Natural killer cell (primary cell): ENCODE results near the gene MAP1A. TPM values are rescaled to one million over a fixed set of nuclear protein-coding genes. Genes with fewer than 3 reads are reported as not detected.
A peak's percentile ranks its signal among the peaks of the same experiment; 100 is the strongest.

Experiments used
- ATAC-seq, 3 donors: fragments of 150-1000 bp in 2 of 3; fragments of 200-7000 bp in 1 of 3; cut with Tn5 transposase; 1 replicate in 1 of 3; 2 replicates in 2 of 3; pipeline ENCODE4 v1.10.0; 2021; ENCODE audit warnings: mild to moderate bottlenecking in 2 of 3, moderate library complexity in 2 of 3
- DNase-seq, 2 donors: peaks; one replicate each; pipeline versions ENCODE4 v3.0.0 to v3.0.0-alpha.2; 2013 to 2021; ENCODE audit warnings: mixed read lengths in 1 of 2
- H3K27ac ChIP-seq: one replicate; pipeline ENCODE4 v1.5.1; 2013; ENCODE audit warnings: mild to moderate bottlenecking, low read length
- H3K27me3 ChIP-seq: one replicate; pipeline ENCODE4 v1.6.1; 2013; ENCODE audit warnings: low read length; ENCODE audit not compliant: control insufficient read depth, insufficient read depth
- H3K36me3 ChIP-seq: one replicate; pipeline ENCODE4 v1.6.1; 2013; ENCODE audit warnings: low read length; ENCODE audit not compliant: control insufficient read depth, insufficient read depth
- H3K4me1 ChIP-seq: one replicate; pipeline ENCODE4 v1.6.1; 2013; ENCODE audit warnings: low read length; ENCODE audit not compliant: control insufficient read depth, insufficient read depth
- H3K4me3 ChIP-seq: one replicate; pipeline ENCODE4 v1.5.1; 2013; ENCODE audit warnings: low read length
- H3K9me3 ChIP-seq: one replicate; pipeline ENCODE4 v1.6.1; 2013; ENCODE audit warnings: low read length; ENCODE audit not compliant: control insufficient read depth, insufficient read depth
- H3K27ac Mint-ChIP-seq, 2 donors: one replicate each; pipeline ENCODE4 v1.8.0; 2022; ENCODE audit warnings: mild to moderate bottlenecking in 2 of 2, mixed read lengths in 2 of 2, moderate library complexity in 1 of 2
- H3K27me3 Mint-ChIP-seq, 2 donors: one replicate each; pipeline ENCODE4 v1.8.0; 2022; ENCODE audit warnings: low read depth in 2 of 2, mixed read lengths in 2 of 2
- H3K36me3 Mint-ChIP-seq: one replicate; pipeline ENCODE4 v1.8.0; 2022; ENCODE audit warnings: mixed read lengths
- H3K4me1 Mint-ChIP-seq, 2 donors: one replicate each; pipeline ENCODE4 v1.8.0; 2022; ENCODE audit warnings: mixed read lengths in 2 of 2
- H3K4me3 Mint-ChIP-seq: one replicate; pipeline ENCODE4 v1.8.0; 2022; ENCODE audit warnings: mild to moderate bottlenecking, moderate library complexity, mixed read lengths
- H3K9me3 Mint-ChIP-seq, 2 donors: one replicate each; pipeline ENCODE4 v1.8.0; 2022; ENCODE audit warnings: mixed read lengths in 2 of 2
- CTCF ChIP-seq: fragments of 200-600 bp; IDR thresholded peaks from one replicate; pipeline ENCODE4 v1.8.0; 2022; ENCODE audit warnings: antibody characterized with exemption
- WGBS: methylation state at CpG from one replicate; pipeline ENCODE4 v1.1.7; 2013; ENCODE audit warnings: missing lambda C conversion rate; ENCODE audit not compliant: insufficient coverage; 5-methylcytosine and 5-hydroxymethylcytosine counted together
- intact Hi-C: fragments of 100-400 bp; cut with micrococcal nuclease; formaldehyde crosslinking; loops from one replicate; pipeline ENCODE4 v1.14.2; 2022
- total RNA-seq, 4 donors: library from RNA; stranded (reverse); fragments of 120-200 nt in 1 of 4; gene quantifications; one replicate each; pipeline versions ENCODE4 v1.2.3 to v1.2.4, GENCODE V29; 2013 to 2022

Gene MAP1A
- total RNA-seq, 3 donors from 2014 or later (not counting 1 experiment from before 2014, with no cell fraction given), result 0.72 to 2.2 (median 0.98) TPM

GRCh38 chr15:43513550-43513949, 3.9 kb upstream of the MAP1A start:
- H3K4me3 Mint-ChIP-seq, result no peak overlapping the region
- no peak for TF ChIP-seq CTCF

GRCh38 chr15:43514241-43515057, 3.0 kb upstream of the MAP1A start:
- Histone ChIP-seq H3K9me3 (no peaks in the 10 kb centered on the region), H3K36me3 (no peaks in the 10 kb centered on the region), H3K4me1 (peaks cover 25% of the 10 kb centered on the region), H3K27me3 (peaks cover 11% of the 10 kb centered on the region), H3K4me3 (no peak overlapping the region), H3K27ac (no peak overlapping the region)
- no peaks in the 10 kb centered on the region for H3K36me3 Mint-ChIP-seq
- no peaks in the 10 kb centered on the region for H3K9me3 Mint-ChIP-seq
- intact Hi-C loops, result loop anchor here (5.0 kb wide), 1 partner anchor 137 kb away; no protein-coding TSS in a partner anchor
- WGBS, result 31% methylated on average over 2 of the region's 4 CpGs
- H3K27ac Mint-ChIP-seq, result no peak overlapping the region
- H3K27me3 Mint-ChIP-seq, result peaks cover 36 to 52% of the 10 kb centered on the region in 2 donors
- ATAC-seq, result no peak
- no peak overlapping the region for H3K4me3 Mint-ChIP-seq
- DNase-seq, result peak in 1 of 2 donors; percentile 62
- peak; percentile 40 for TF ChIP-seq CTCF
- H3K4me1 Mint-ChIP-seq, result peaks cover 33 to 48% of the 10 kb centered on the region in 2 donors

More at GRCh38 chr15:43513550-43513949, 3.9 kb upstream of the MAP1A start:
- Histone ChIP-seq H3K4me1 (peaks cover 24% of the 10 kb centered on the region), H3K4me3 (no peak overlapping the region), H3K27ac (no peak overlapping the region), H3K36me3 (no peaks in the 10 kb centered on the region), H3K27me3 (peaks cover 11% of the 10 kb centered on the region), H3K9me3 (no peaks in the 10 kb centered on the region)
- Mint-ChIP-seq H3K4me1 (peaks cover 33 to 41% of the 10 kb centered on the region in 2 donors), H3K27me3 (peaks cover 28 to 45% of the 10 kb centered on the region in 2 donors), H3K36me3 (no peaks in the 10 kb centered on the region), H3K9me3 (no peaks in the 10 kb centered on the region), H3K27ac (no peak overlapping the region)
- DNase-seq (no peak), ATAC-seq (no peak)
- no CpG with 5 or more reads among the region's 1 CpG for WGBS
- intact Hi-C loops, result loop anchor here (5.0 kb wide), 1 partner anchor 136 kb away; no protein-coding TSS in a partner anchor

GRCh38 chr15:43515741-43516140, 1.7 kb upstream of the MAP1A start:
- H3K27me3 Mint-ChIP-seq, result peaks cover 39 to 57% of the 10 kb centered on the region in 2 donors
- Histone ChIP-seq H3K27ac (no peak overlapping the region), H3K36me3 (no peaks in the 10 kb centered on the region), H3K4me3 (no peak overlapping the region), H3K9me3 (no peaks in the 10 kb centered on the region), H3K4me1 (peaks cover 18% of the 10 kb centered on the region), H3K27me3 (peaks cover 11% of the 10 kb centered on the region)
- H3K4me1 Mint-ChIP-seq, result peaks cover 26 to 41% of the 10 kb centered on the region in 2 donors
- intact Hi-C loops, result no loop called here
- H3K9me3 Mint-ChIP-seq, result no peaks in the 10 kb centered on the region
- WGBS, result 17% methylated on average over 1 of the region's 2 CpGs
- no peak for ATAC-seq
- no peak for TF ChIP-seq CTCF
- H3K4me3 Mint-ChIP-seq, result no peak overlapping the region
- no peak for DNase-seq
- no peak overlapping the region for H3K27ac Mint-ChIP-seq
- H3K36me3 Mint-ChIP-seq, result no peaks in the 10 kb centered on the region
